Measurements from ENCODE around the gene CTXN1.

DNA sequence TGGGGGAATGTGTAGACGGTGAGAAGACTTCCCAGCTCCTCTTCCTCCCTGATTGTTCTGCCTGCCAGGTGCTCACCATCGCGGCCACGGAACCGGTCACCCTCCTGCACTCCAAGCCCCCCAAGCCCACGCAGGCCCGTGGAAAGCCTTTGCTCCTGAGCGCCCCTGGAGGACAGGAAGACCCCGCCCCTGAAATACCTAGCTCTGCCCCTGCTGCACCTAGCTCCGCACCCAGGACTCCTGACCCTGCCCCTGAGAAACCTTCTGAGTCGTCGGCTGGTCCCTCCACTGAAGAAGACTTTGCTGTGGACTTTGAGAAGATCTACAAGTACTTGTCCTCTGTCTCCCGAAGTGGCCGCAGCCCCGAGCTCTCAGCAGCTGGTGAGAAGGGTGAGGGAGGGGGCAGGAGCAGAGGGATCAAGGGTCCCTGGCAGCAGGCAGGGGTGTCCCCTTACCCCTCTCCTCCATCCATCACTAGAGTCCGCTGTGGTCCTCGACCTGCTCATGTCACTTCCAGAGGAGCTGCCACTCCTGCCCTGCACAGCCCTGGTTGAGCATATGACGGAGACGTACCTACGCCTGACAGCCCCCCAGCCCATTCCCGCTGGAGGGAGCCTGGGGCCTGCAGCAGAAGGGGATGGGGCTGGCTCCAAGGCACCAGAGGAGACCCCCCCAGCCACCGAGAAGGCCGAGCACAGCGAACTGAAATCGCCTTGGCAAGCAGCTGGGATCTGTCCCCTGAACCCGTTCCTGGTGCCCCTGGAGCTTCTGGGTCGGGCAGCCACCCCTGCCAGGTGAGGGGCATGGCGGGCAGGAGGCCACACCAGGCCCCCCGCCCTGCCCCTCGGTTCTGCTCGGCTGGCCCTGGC lies 3.7 kb downstream of the CTXN1 start:
- TF ChIP-seq, protein P1, sequence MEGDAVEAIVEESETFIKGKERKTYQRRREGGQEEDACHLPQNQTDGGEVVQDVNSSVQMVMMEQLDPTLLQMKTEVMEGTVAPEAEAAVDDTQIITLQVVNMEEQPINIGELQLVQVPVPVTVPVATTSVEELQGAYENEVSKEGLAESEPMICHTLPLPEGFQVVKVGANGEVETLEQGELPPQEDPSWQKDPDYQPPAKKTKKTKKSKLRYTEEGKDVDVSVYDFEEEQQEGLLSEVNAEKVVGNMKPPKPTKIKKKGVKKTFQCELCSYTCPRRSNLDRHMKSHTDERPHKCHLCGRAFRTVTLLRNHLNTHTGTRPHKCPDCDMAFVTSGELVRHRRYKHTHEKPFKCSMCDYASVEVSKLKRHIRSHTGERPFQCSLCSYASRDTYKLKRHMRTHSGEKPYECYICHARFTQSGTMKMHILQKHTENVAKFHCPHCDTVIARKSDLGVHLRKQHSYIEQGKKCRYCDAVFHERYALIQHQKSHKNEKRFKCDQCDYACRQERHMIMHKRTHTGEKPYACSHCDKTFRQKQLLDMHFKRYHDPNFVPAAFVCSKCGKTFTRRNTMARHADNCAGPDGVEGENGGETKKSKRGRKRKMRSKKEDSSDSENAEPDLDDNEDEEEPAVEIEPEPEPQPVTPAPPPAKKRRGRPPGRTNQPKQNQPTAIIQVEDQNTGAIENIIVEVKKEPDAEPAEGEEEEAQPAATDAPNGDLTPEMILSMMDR (IDR thresholded peaks at IDR 0.05): no peak
- TF ChIP-seq EZH2 (IDR thresholded peaks at IDR 0.05; ENCODE audit: borderline replicate concordance, insufficient read depth, low read depth, low read length, poor library complexity, severe bottlenecking): no peak
